IMR-90 (cell line): ENCODE results near the gene SYNGR4. TPM values are rescaled to one million over a fixed set of nuclear protein-coding genes. Genes with fewer than 3 reads are reported as not detected.
A peak's percentile ranks its signal among the peaks of the same experiment; 100 is the strongest.

ENCODE experiments used
- ATAC-seq: fragments of 200-7000 bp; cut with Tn5 transposase; 2 replicates; pipeline ENCODE4 v1.9.1; 2020; ENCODE audit warnings: low read depth, mild to moderate bottlenecking, moderate library complexity
- BruUV-seq: library from RNA; stranded (reverse); fragments of 400-500 nt; replicated peaks from 2 replicates; lab custom pipeline; 2021; lab: Mats Ljungman, UMichigan
- CTCF ChIA-PET: fragments of 300-600 bp; formaldehyde crosslinking; extraction: SDS; loops from one replicate; lab custom pipeline; 2021; ENCODE audit warnings: antibody characterized with exemption; lab: Yijun Ruan, JAX
- POLR2A ChIA-PET: fragments of 300-600 bp; sonication (Branson Sonifier 250); formaldehyde crosslinking; loops from one replicate; lab custom pipeline; 2022; ENCODE audit warnings: antibody characterized with exemption; ENCODE audit not compliant: unreplicated experiment; lab: Charles Lee
- DNase-seq: peaks from one replicate; pipeline ENCODE4 v3.0.0; 2013
- H2AFZ ChIP-seq: replicated peaks from 2 replicates; pipeline ENCODE3; 2013; ENCODE audit warnings: low read length, mild to moderate bottlenecking; ENCODE audit not compliant: poor library complexity
- H2AK5ac ChIP-seq: 2 replicates; pipeline ENCODE4 v1.6.1; 2013; ENCODE audit warnings: low read depth, low read length, inconsistent platforms
- H2AK9ac ChIP-seq: replicated peaks from 2 replicates; pipeline ENCODE3; 2013; ENCODE audit warnings: mild to moderate bottlenecking, low read depth, low read length, moderate library complexity; ENCODE audit not compliant: poor library complexity
- H2BK120ac ChIP-seq: 2 replicates; pipeline ENCODE4 v1.6.1; 2013; ENCODE audit warnings: low read depth, low read length, inconsistent platforms
- H2BK15ac ChIP-seq: 3 replicates; pipeline ENCODE4 v1.6.1; 2013; ENCODE audit warnings: low read depth, low read length, inconsistent platforms
- H2BK20ac ChIP-seq: 2 replicates; pipeline ENCODE4 v1.6.1; 2013; ENCODE audit warnings: low read depth, mild to moderate bottlenecking, inconsistent platforms, low read length, moderate library complexity
- H2BK5ac ChIP-seq: 2 replicates; pipeline ENCODE4 v1.6.1; 2013; ENCODE audit warnings: mild to moderate bottlenecking, low read depth, low read length, inconsistent platforms; ENCODE audit not compliant: poor library complexity, severe bottlenecking
- H3K14ac ChIP-seq: replicated peaks from 2 replicates; pipeline ENCODE4 v1.6.1; 2013; ENCODE audit warnings: low read depth, low read length, inconsistent platforms
- H3K18ac ChIP-seq: 2 replicates; pipeline ENCODE4 v1.6.1; 2013; ENCODE audit warnings: low read depth, low read length, control low read depth
- H3K23ac ChIP-seq: 2 replicates; pipeline ENCODE4 v1.6.1; 2013; ENCODE audit warnings: low read depth, low read length, inconsistent platforms
- H3K27ac ChIP-seq: 2 replicates; pipeline ENCODE4 v1.5.1; 2013; ENCODE audit warnings: mild to moderate bottlenecking, control low read depth, low read length; ENCODE audit not compliant: insufficient read depth
- H3K27me3 ChIP-seq: 2 replicates; pipeline ENCODE4 v1.6.1; 2013; ENCODE audit warnings: low read length; ENCODE audit not compliant: control insufficient read depth, insufficient read depth
- H3K36me3 ChIP-seq: 2 replicates; pipeline ENCODE4 v1.6.1; 2013; ENCODE audit warnings: low read length, mixed read lengths; ENCODE audit not compliant: control insufficient read depth, insufficient read depth
- H3K4ac ChIP-seq: 2 replicates; pipeline ENCODE4 v1.6.1; 2013; ENCODE audit warnings: low read depth, low read length, inconsistent platforms
- H3K4me1 ChIP-seq: 2 replicates; pipeline ENCODE4 v1.6.1; 2013; ENCODE audit warnings: low read length, mixed read lengths; ENCODE audit not compliant: control insufficient read depth, insufficient read depth
- H3K4me2 ChIP-seq: 2 replicates; pipeline ENCODE4 v1.6.1; 2013; ENCODE audit warnings: low read depth, mild to moderate bottlenecking, control low read depth, low read length, moderate library complexity
- H3K4me3 ChIP-seq: 2 replicates; pipeline ENCODE4 v1.5.1; 2013; ENCODE audit warnings: low read depth, mild to moderate bottlenecking, control low read depth, low read length, moderate library complexity; ENCODE audit not compliant: insufficient read depth
- H3K56ac ChIP-seq: 2 replicates; pipeline ENCODE4 v1.6.1; 2013; ENCODE audit warnings: low read length, inconsistent platforms; ENCODE audit not compliant: insufficient read depth; ENCODE audit errors: extremely low read depth
- H3K79me1 ChIP-seq, 2 experiments: 2 replicates each; pipeline ENCODE4 v1.6.1; 2013; ENCODE audit warnings: low read length in 2 of 2, inconsistent platforms in 1 of 2, low read depth in 1 of 2
- H3K9ac ChIP-seq: 2 replicates; pipeline ENCODE4 v1.6.1; 2013; ENCODE audit warnings: low read depth, low read length, control low read depth
- H3K9me1 ChIP-seq: 2 replicates; pipeline ENCODE4 v1.6.1; 2013; ENCODE audit warnings: low read length, inconsistent platforms; ENCODE audit not compliant: insufficient read depth
- H3K9me3 ChIP-seq: 2 replicates; pipeline ENCODE4 v1.6.1; 2013; ENCODE audit warnings: low read length; ENCODE audit not compliant: control insufficient read depth, insufficient read depth
- H4K20me1 ChIP-seq: 2 replicates; pipeline ENCODE4 v1.6.1; 2013; ENCODE audit warnings: low read length, inconsistent platforms; ENCODE audit not compliant: insufficient read depth
- H4K5ac ChIP-seq: 2 replicates; pipeline ENCODE4 v1.6.1; 2013; ENCODE audit warnings: mild to moderate bottlenecking, low read depth, low read length, control low read depth
- H4K8ac ChIP-seq, 2 experiments: 2 replicates each; pipeline ENCODE4 v1.6.1; 2013; ENCODE audit warnings: low read depth in 2 of 2, low read length in 2 of 2, control low read depth in 1 of 2, inconsistent platforms in 1 of 2
- H4K91ac ChIP-seq: 2 replicates; pipeline ENCODE4 v1.6.1; 2013; ENCODE audit warnings: low read depth, low read length, inconsistent platforms; ENCODE audit not compliant: insufficient read depth
- BHLHE40 ChIP-seq: fragments of 150-350 bp; IDR thresholded peaks from 2 replicates; pipeline ENCODE4 v1.6.1; 2016; ENCODE audit warnings: mild to moderate bottlenecking, low read depth, low read length
- CEBPB ChIP-seq: IDR thresholded peaks from 2 replicates; pipeline ENCODE4 v1.6.1; 2012; ENCODE audit warnings: low read depth, low read length, improper control_type of control experiment
- CHD1 ChIP-seq: IDR thresholded peaks from 2 replicates; pipeline ENCODE4 v1.6.1; 2012; ENCODE audit warnings: low read depth, low read length, improper control_type of control experiment
- FOS ChIP-seq: fragments of 150-350 bp; IDR thresholded peaks from 2 replicates; pipeline ENCODE4 v1.6.1; 2016; ENCODE audit warnings: low read depth, low read length
- MAFK ChIP-seq: IDR thresholded peaks from 2 replicates; pipeline ENCODE4 v1.6.1; 2012; ENCODE audit warnings: low read depth, low read length, improper control_type of control experiment
- MAZ ChIP-seq: IDR thresholded peaks from 2 replicates; pipeline ENCODE4 v1.6.1; 2012; ENCODE audit warnings: low read depth, mild to moderate bottlenecking, low read length, improper control_type of control experiment, moderate library complexity, borderline replicate concordance
- MXI1 ChIP-seq: IDR thresholded peaks from 2 replicates; pipeline ENCODE4 v1.6.1; 2012; ENCODE audit warnings: low read depth, mild to moderate bottlenecking, low read length, moderate library complexity, borderline replicate concordance
- NFE2L2 ChIP-seq: fragments of 150-350 bp; IDR thresholded peaks from 2 replicates; pipeline ENCODE4 v1.6.1; 2016; ENCODE audit warnings: low read depth, mild to moderate bottlenecking, low read length
- POLR2A ChIP-seq: IDR thresholded peaks from 2 replicates; pipeline ENCODE4 v1.6.1; 2012; ENCODE audit warnings: mild to moderate bottlenecking, low read depth, low read length
- RAD21 ChIP-seq: IDR thresholded peaks from 2 replicates; pipeline ENCODE4 v1.6.1; 2012; ENCODE audit warnings: low read length, improper control_type of control experiment
- RCOR1 ChIP-seq: IDR thresholded peaks from 2 replicates; pipeline ENCODE4 v1.6.1; 2012; ENCODE audit warnings: mild to moderate bottlenecking, low read length, improper control_type of control experiment; ENCODE audit not compliant: insufficient replicate concordance
- RFX5 ChIP-seq: IDR thresholded peaks from 2 replicates; pipeline ENCODE4 v1.8.0; 2012; ENCODE audit warnings: low read depth, mild to moderate bottlenecking, low read length, moderate library complexity
- SMC3 ChIP-seq: fragments of 150-350 bp; IDR thresholded peaks from 2 replicates; pipeline ENCODE4 v1.6.1; 2016; ENCODE audit warnings: low read depth, mild to moderate bottlenecking, antibody characterized with exemption, low read length, moderate library complexity
- WGBS, 2 experiments: methylation state at CpG; one replicate each; pipeline versions ENCODE4 v1.1.5 to v1.1.7; 2013; ENCODE audit warnings: missing lambda C conversion rate in 2 of 2; ENCODE audit not compliant: insufficient read length in 1 of 2; ENCODE audit errors: extremely low coverage in 2 of 2; 5-methylcytosine and 5-hydroxymethylcytosine counted together
- dilution Hi-C: fragments of 300-500 bp; cut with HindIII; formaldehyde crosslinking; loops from one replicate; pipeline ENCODE4 v1.14.3; 2018; ENCODE audit warnings: low sequenced_read_pairs; ENCODE audit not compliant: unreplicated experiment
- in situ Hi-C: fragments of 300-500 bp; cut with MboI; formaldehyde crosslinking; loops from 3 replicates; pipeline ENCODE4 v1.14.3; 2019; ENCODE audit warnings: low sequenced_read_pairs, inconsistent platforms, mixed read lengths
- intact Hi-C: fragments of 100-400 bp; cut with micrococcal nuclease; formaldehyde crosslinking; loops from 2 replicates; pipeline ENCODE4 v1.10.0; 2022
- polyA plus RNA-seq, 3 experiments: library from polyadenylated mRNA; depleted of rRNA; stranded (reverse); fragments of >200 nt; gene quantifications; 2 replicates each; pipeline ENCODE4 v1.2.3, GENCODE V29; 2012; ENCODE audit warnings: low replicate concordance in 1 of 3
- total RNA-seq: library from RNA; depleted of rRNA; stranded (reverse); fragments of >200 nt; gene quantifications from 2 replicates; pipeline ENCODE4 v1.2.3, GENCODE V29; 2012
- TF ChIP-seq, protein P1 (sequence below): fragments of 150-350 bp; IDR thresholded peaks from 2 replicates; pipeline ENCODE4 v1.6.1; 2017; ENCODE audit warnings: mild to moderate bottlenecking, antibody characterized with exemption, low read length, low read depth
- TF ChIP-seq, protein P2 (sequence below): fragments of 150-350 bp; IDR thresholded peaks from 2 replicates; pipeline ENCODE4 v1.6.1; 2016; ENCODE audit warnings: low read depth, mild to moderate bottlenecking, low read length, moderate library complexity, borderline replicate concordance
- TF ChIP-seq, protein P3 (sequence below): conservative IDR thresholded peaks from 2 replicates; pipeline ENCODE4 v1.5.1; 2012; ENCODE audit warnings: mild to moderate bottlenecking, low read depth, low read length, improper control_type of control experiment

The SYNGR4 gene
- total and polyA plus RNA-seq, 2 of the 4 experiments (the other 2 are of a cell fraction) = not detected

DNA sequence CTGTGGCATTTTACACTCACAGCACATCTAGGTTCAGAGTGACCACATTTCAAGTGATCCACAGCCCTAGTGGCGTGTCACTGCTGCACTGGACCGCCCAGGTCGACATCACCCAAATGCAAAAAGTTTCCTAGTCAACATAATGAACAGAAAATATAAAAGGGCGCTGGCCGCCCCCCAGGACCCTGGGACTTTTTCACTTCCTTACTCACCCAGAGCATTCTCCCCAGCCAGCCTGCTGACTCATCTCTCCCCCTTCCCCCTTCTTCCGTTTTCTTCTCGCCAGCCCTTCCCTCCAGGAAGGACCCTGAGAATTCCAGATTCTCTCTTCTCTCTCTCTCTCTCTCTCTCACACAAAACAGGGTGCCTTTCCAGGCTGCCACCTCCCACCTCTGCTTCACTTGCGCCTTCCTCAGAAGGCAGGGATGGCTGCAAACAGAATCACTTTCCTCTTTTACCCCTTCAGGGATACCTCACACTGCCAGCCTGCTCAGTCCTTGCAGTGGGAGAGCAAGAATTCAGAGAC lies 60.6 kb downstream of the SYNGR4 start:
- POLR2A ChIA-PET = no interaction called here
- DNase-seq = peak; percentile 72
- Histone ChIP-seq H3K9me3 (no peaks in the 10 kb centered on the region), H3K27me3 (no peaks in the 10 kb centered on the region), H3K4me2 (peak overlapping the region; percentile 87), H2AK5ac (peak overlapping the region; percentile 79; the same call in 1 of the 2 replicates), H3K4me3 (no peak overlapping the region), H2AFZ (peak overlapping the region; percentile 95), H2BK120ac (peak overlapping the region; percentile 98), H3K36me3 (no peaks in the 10 kb centered on the region), H2BK20ac (peak overlapping the region; percentile 93), H3K9ac (peak overlapping the region; percentile 82), H4K5ac (peak overlapping the region; percentile 99), H4K20me1 (no peaks in the 10 kb centered on the region), H3K18ac (peak overlapping the region; percentile 97), H3K79me1 (no peaks in the 10 kb centered on the region), H3K23ac (peak overlapping the region; percentile 97), H3K4ac (peak overlapping the region; percentile 99), H2BK15ac (peak overlapping the region; percentile 96; the same call in 2 of the 3 replicates), H2AK9ac (peak overlapping the region; percentile 88), H3K56ac (peak overlapping the region; percentile 89), H3K27ac (peak overlapping the region; percentile 98), H3K9me1 (peaks cover 3% of the 10 kb centered on the region), H3K14ac (peak overlapping the region; percentile 99), H4K8ac (peak overlapping the region; percentile 93 to 100), H4K91ac (peak overlapping the region; percentile 98), H2BK5ac (peak overlapping the region; percentile 94), H3K4me1 (peaks cover 4% of the 10 kb centered on the region)
- CTCF ChIA-PET = no interaction called here
- no peak for TF ChIP-seq POLR2A
- TF ChIP-seq RCOR1 = no peak
- no peak for TF ChIP-seq RAD21
- TF ChIP-seq MAFK = peak; percentile 28; the same call in 1 of the 2 replicates
- TF ChIP-seq MXI1 = no peak
- TF ChIP-seq SMC3 = no peak
- no peak for TF ChIP-seq BHLHE40
- no peak for TF ChIP-seq RFX5
- TF ChIP-seq FOS = peak; percentile 72; the same call in 1 of the 2 replicates
- TF ChIP-seq, protein P1, sequence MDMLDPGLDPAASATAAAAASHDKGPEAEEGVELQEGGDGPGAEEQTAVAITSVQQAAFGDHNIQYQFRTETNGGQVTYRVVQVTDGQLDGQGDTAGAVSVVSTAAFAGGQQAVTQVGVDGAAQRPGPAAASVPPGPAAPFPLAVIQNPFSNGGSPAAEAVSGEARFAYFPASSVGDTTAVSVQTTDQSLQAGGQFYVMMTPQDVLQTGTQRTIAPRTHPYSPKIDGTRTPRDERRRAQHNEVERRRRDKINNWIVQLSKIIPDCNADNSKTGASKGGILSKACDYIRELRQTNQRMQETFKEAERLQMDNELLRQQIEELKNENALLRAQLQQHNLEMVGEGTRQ = no peak
- TF ChIP-seq CHD1 = no peak
- TF ChIP-seq, protein P2, sequence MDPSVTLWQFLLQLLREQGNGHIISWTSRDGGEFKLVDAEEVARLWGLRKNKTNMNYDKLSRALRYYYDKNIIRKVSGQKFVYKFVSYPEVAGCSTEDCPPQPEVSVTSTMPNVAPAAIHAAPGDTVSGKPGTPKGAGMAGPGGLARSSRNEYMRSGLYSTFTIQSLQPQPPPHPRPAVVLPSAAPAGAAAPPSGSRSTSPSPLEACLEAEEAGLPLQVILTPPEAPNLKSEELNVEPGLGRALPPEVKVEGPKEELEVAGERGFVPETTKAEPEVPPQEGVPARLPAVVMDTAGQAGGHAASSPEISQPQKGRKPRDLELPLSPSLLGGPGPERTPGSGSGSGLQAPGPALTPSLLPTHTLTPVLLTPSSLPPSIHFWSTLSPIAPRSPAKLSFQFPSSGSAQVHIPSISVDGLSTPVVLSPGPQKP = no peak
- peak; percentile 20; the same call in 1 of the 2 replicates for TF ChIP-seq MAZ
- TF ChIP-seq, protein P3, sequence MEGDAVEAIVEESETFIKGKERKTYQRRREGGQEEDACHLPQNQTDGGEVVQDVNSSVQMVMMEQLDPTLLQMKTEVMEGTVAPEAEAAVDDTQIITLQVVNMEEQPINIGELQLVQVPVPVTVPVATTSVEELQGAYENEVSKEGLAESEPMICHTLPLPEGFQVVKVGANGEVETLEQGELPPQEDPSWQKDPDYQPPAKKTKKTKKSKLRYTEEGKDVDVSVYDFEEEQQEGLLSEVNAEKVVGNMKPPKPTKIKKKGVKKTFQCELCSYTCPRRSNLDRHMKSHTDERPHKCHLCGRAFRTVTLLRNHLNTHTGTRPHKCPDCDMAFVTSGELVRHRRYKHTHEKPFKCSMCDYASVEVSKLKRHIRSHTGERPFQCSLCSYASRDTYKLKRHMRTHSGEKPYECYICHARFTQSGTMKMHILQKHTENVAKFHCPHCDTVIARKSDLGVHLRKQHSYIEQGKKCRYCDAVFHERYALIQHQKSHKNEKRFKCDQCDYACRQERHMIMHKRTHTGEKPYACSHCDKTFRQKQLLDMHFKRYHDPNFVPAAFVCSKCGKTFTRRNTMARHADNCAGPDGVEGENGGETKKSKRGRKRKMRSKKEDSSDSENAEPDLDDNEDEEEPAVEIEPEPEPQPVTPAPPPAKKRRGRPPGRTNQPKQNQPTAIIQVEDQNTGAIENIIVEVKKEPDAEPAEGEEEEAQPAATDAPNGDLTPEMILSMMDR = no peak
- no peak for TF ChIP-seq CEBPB
- TF ChIP-seq NFE2L2 = peak; percentile 59
- WGBS, 2 experiments = no CpG with 5 or more reads among the region's 8 CpGs
- dilution Hi-C loops (no loop called here), in situ Hi-C loops (no loop called here), intact Hi-C loops (no loop called here)
- ATAC-seq = peak; percentile 90
- BruUV-seq = no TSS peak
